HepG2 (cell line): ENCODE measurements around the gene SPOPL. TPM values are rescaled to one million over a fixed set of nuclear protein-coding genes. Genes with fewer than 3 reads are reported as not detected.

Source experiments
- ATRX ChIP-seq: sonication (generic); formaldehyde crosslinking; IDR thresholded peaks from 2 replicates; pipeline ENCODE4 v1.4.0; 2020; ENCODE audit warnings: missing genetic modification reagents, borderline replicate concordance
- CHD2 ChIP-seq: IDR thresholded peaks from 2 replicates; pipeline ENCODE4 v1.6.1; 2011; ENCODE audit warnings: low read depth, low read length, improper control_type of control experiment
- ELF4 ChIP-seq: sonication (generic); formaldehyde crosslinking; IDR thresholded peaks from 2 replicates; pipeline ENCODE4 v1.5.0; 2020; ENCODE audit warnings: missing genetic modification reagents, mild to moderate bottlenecking, moderate library complexity, borderline replicate concordance
- ERF ChIP-seq: IDR thresholded peaks from 2 replicates; pipeline ENCODE4 v1.6.1; 2018; ENCODE audit warnings: missing biosample characterization, missing genetic modification reagents
- HHEX ChIP-seq: IDR thresholded peaks from 2 replicates; pipeline ENCODE4 v1.6.1; 2016; ENCODE audit warnings: control low read depth
- HMG20A ChIP-seq: IDR thresholded peaks from 2 replicates; pipeline ENCODE4 v1.6.1; 2016; ENCODE audit warnings: borderline replicate concordance
- IKZF4 ChIP-seq: sonication (generic); formaldehyde crosslinking; IDR thresholded peaks from 2 replicates; pipeline ENCODE4 v1.5.1; 2020; ENCODE audit warnings: borderline replicate concordance, mild to moderate bottlenecking, low read depth, missing genetic modification reagents; ENCODE audit errors: not compliant biosample characterization
- KAT8 ChIP-seq: IDR thresholded peaks from 2 replicates; pipeline ENCODE4 v1.6.1; 2016; ENCODE audit warnings: missing genetic modification reagents, missing compliant biosample characterization
- MAZ ChIP-seq, 2 experiments: sonication (generic) in 1 of 2; formaldehyde crosslinking in 1 of 2; IDR thresholded peaks; 2 replicates each; pipeline versions ENCODE4 v1.5.0 to v1.6.1; 2012 to 2020; ENCODE audit warnings: low read depth in 2 of 2, mild to moderate bottlenecking in 2 of 2, borderline replicate concordance in 1 of 2, improper control_type of control experiment in 1 of 2, low read length in 1 of 2, missing genetic modification reagents in 1 of 2, moderate library complexity in 1 of 2
- PCBP1 ChIP-seq: fragments of 200-400 bp; formaldehyde crosslinking; IDR thresholded peaks from 2 replicates; pipeline ENCODE4 v1.6.1; 2017; ENCODE audit warnings: mild to moderate bottlenecking, low read depth, low read length, borderline replicate concordance
- REPIN1 ChIP-seq: sonication (generic); formaldehyde crosslinking; IDR thresholded peaks from 2 replicates; pipeline ENCODE4 v1.8.0; 2022; ENCODE audit warnings: missing genetic modification reagents, low read depth, mild to moderate bottlenecking, borderline replicate concordance
- RFXAP ChIP-seq: sonication (generic); formaldehyde crosslinking; IDR thresholded peaks from 2 replicates; pipeline ENCODE4 v1.4.0; 2020; ENCODE audit warnings: missing genetic modification reagents, borderline replicate concordance
- SIX4 ChIP-seq: sonication (generic); formaldehyde crosslinking; IDR thresholded peaks from 2 replicates; pipeline ENCODE4 v1.4.0; 2020; ENCODE audit warnings: missing genetic modification reagents
- SP5 ChIP-seq: IDR thresholded peaks from 2 replicates; pipeline ENCODE4 v1.6.1; 2016; ENCODE audit warnings: low read depth, borderline replicate concordance
- TBP ChIP-seq: sonication (generic); formaldehyde crosslinking; IDR thresholded peaks from 2 replicates; pipeline ENCODE4 v1.5.0; 2020; ENCODE audit warnings: missing genetic modification reagents
- ZNF10 ChIP-seq: sonication (generic); formaldehyde crosslinking; IDR thresholded peaks from 2 replicates; pipeline ENCODE4 v1.4.0; 2020; ENCODE audit warnings: mild to moderate bottlenecking, low read depth, missing genetic modification reagents, borderline replicate concordance
- ZNF317 ChIP-seq: sonication (generic); formaldehyde crosslinking; IDR thresholded peaks from 2 replicates; pipeline ENCODE4 v1.5.0; 2020; ENCODE audit warnings: mild to moderate bottlenecking, missing genetic modification reagents
- ZNF382 ChIP-seq: sonication (generic); formaldehyde crosslinking; IDR thresholded peaks from 2 replicates; pipeline ENCODE4 v1.5.0; 2020; ENCODE audit warnings: missing genetic modification reagents, mild to moderate bottlenecking, borderline replicate concordance
- ZNF432 ChIP-seq: sonication (generic); formaldehyde crosslinking; IDR thresholded peaks from 2 replicates; pipeline ENCODE4 v1.5.0; 2020; ENCODE audit warnings: missing genetic modification reagents, mild to moderate bottlenecking, borderline replicate concordance
- ZNF703 ChIP-seq: sonication (generic); formaldehyde crosslinking; IDR thresholded peaks from 2 replicates; pipeline ENCODE4 v1.5.1; 2020; ENCODE audit warnings: missing genetic modification reagents, mild to moderate bottlenecking, moderate library complexity, borderline replicate concordance
- polyA plus RNA-seq, 8 experiments: library from polyadenylated mRNA; depleted of rRNA in 3 of 8; stranded (reverse) in 7 of 8; unstranded in 1 of 8; fragments of >200 nt; fragmentation: Illumina TruSeq in 4 of 8; extraction: Trizol in 4 of 8; gene quantifications; 2 replicates each; pipeline versions ENCODE4 v1.2.1 to v1.2.3, GENCODE V29; 2011 to 2016; ENCODE audit warnings: low read depth in 4 of 8, missing spikeins in 1 of 8, mixed read lengths in 1 of 8; ENCODE audit not compliant: insufficient read depth in 1 of 8
- total RNA-seq, 5 experiments: library from RNA; depleted of rRNA; stranded (reverse); fragments of >200 nt; fragmentation: Illumina TruSeq; extraction: Trizol; gene quantifications; 2 replicates each; pipeline ENCODE4 v1.2.3, GENCODE V29; 2016; ENCODE audit warnings: low read depth in 1 of 5
- TF ChIP-seq, protein P1 (sequence below): sonication (generic); formaldehyde crosslinking; IDR thresholded peaks from 2 replicates; pipeline ENCODE4 v1.5.0; 2020; ENCODE audit warnings: missing genetic modification reagents
- TF ChIP-seq, protein P2 (sequence below), 2 experiments: fragments of 450-650 bp in 1 of 2; sonication (generic) in 1 of 2; formaldehyde crosslinking; IDR thresholded peaks; 2 replicates each; pipeline versions ENCODE4 v1.5.0 to v1.8.0; 2020 to 2022; ENCODE audit warnings: mild to moderate bottlenecking in 1 of 2, missing genetic modification reagents in 1 of 2
- TF ChIP-seq, protein P3 (sequence below): IDR thresholded peaks from 2 replicates; pipeline ENCODE4 v1.6.1; 2018; ENCODE audit warnings: missing genetic modification reagents
- TF ChIP-seq, protein P4 (sequence below): IDR thresholded peaks from 2 replicates; pipeline ENCODE4 v1.6.1; 2016; ENCODE audit warnings: missing compliant biosample characterization, missing genetic modification reagents, borderline replicate concordance

SPOPL gene
- total and polyA plus RNA-seq, 2 of the 13 experiments (the other 11 are each of a cell fraction or from before 2014, with no cell fraction given): 12.6 to 51.6 TPM

DNA sequence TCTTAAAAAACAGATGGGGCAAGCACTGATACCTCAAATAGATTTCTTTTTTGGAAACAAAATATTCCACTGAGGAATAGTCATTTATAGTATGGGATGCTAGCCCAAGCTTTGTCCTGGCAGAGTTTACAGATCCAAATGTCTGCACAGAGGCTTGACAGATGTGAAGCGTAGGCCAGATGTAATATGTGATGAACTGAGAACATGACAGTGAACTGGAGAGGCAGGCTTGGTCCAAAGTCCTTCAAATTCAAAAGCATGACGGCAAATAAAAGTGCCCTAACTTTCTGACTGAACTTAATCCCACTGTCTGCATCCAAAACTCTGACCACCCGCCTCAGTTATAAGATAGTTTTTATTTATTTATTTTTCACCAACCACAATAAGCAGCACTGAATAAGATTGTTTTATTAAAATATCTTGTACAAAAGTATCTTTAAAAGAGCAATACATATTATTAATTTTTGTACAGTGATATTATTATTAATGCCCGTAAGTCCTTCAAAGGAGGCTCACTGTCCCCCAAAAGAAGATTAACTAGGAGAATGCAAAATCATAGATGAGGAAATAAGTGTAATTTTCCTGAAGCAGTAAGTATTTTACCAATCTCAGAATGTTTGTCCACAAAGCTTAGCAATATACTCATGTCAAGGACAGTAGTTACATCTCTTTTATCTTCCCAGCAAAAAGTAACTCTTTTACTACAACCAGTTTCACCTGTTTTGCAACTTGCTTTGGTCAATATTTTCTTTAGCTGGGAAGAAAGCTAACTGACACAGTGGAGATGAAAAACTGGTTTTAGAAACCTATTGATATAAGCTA, 10.7 kb upstream of the SPOPL start (continued):
- TF ChIP-seq ATRX (CRISPR knock-in tag) (no peak), HMG20A (CRISPR knock-in tag) (peak; percentile 100), PCBP1 (no peak), TBP (CRISPR knock-in tag) (no peak), KAT8 (CRISPR knock-in tag) (peak; percentile 85), ZNF10 (CRISPR knock-in tag) (no peak), RFXAP (no peak), ERF (CRISPR knock-in tag) (peak; percentile 78), ZNF382 (no peak), ZNF317 (peak; percentile 60), CHD2 (no peak), HHEX (peak; percentile 93), MAZ (IDR thresholded peaks at IDR 0.05; ENCODE audit: borderline replicate concordance, low read depth, low read length) (no peak), MAZ (CRISPR knock-in tag; IDR thresholded peaks at IDR 0.05; ENCODE audit: low read depth) (peak; percentile 75), SP5 (CRISPR knock-in tag) (peak; percentile 49; the same call in 1 of the 2 replicates), SIX4 (CRISPR knock-in tag) (peak; percentile 51; the same call in 1 of the 2 replicates), IKZF4 (CRISPR knock-in tag) (no peak), ZNF703 (CRISPR knock-in tag) (peak; percentile 79), REPIN1 (CRISPR knock-in tag) (peak; percentile 53; the same call in 1 of the 2 replicates), ELF4 (CRISPR knock-in tag) (peak; percentile 72), ZNF432 (CRISPR knock-in tag) (no peak)
- TF ChIP-seq, protein P1, sequence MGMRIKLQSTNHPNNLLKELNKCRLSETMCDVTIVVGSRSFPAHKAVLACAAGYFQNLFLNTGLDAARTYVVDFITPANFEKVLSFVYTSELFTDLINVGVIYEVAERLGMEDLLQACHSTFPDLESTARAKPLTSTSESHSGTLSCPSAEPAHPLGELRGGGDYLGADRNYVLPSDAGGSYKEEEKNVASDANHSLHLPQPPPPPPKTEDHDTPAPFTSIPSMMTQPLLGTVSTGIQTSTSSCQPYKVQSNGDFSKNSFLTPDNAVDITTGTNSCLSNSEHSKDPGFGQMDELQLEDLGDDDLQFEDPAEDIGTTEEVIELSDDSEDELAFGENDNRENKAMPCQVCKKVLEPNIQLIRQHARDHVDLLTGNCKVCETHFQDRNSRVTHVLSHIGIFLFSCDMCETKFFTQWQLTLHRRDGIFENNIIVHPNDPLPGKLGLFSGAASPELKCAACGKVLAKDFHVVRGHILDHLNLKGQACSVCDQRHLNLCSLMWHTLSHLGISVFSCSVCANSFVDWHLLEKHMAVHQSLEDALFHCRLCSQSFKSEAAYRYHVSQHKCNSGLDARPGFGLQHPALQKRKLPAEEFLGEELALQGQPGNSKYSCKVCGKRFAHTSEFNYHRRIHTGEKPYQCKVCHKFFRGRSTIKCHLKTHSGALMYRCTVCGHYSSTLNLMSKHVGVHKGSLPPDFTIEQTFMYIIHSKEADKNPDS (CRISPR knock-in tag): peak; percentile 89; the same call in 1 of the 2 replicates
- TF ChIP-seq, protein P2, sequence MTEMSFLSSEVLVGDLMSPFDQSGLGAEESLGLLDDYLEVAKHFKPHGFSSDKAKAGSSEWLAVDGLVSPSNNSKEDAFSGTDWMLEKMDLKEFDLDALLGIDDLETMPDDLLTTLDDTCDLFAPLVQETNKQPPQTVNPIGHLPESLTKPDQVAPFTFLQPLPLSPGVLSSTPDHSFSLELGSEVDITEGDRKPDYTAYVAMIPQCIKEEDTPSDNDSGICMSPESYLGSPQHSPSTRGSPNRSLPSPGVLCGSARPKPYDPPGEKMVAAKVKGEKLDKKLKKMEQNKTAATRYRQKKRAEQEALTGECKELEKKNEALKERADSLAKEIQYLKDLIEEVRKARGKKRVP (CRISPR knock-in tag; IDR thresholded peaks at IDR 0.05): peak in 1 of 2 experiments; percentile 80; a peak in 2 of 4 replicates
- TF ChIP-seq, protein P3, sequence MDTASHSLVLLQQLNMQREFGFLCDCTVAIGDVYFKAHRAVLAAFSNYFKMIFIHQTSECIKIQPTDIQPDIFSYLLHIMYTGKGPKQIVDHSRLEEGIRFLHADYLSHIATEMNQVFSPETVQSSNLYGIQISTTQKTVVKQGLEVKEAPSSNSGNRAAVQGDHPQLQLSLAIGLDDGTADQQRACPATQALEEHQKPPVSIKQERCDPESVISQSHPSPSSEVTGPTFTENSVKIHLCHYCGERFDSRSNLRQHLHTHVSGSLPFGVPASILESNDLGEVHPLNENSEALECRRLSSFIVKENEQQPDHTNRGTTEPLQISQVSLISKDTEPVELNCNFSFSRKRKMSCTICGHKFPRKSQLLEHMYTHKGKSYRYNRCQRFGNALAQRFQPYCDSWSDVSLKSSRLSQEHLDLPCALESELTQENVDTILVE (CRISPR knock-in tag): peak; percentile 68; the same call in 1 of the 2 replicates
- TF ChIP-seq, protein P4, sequence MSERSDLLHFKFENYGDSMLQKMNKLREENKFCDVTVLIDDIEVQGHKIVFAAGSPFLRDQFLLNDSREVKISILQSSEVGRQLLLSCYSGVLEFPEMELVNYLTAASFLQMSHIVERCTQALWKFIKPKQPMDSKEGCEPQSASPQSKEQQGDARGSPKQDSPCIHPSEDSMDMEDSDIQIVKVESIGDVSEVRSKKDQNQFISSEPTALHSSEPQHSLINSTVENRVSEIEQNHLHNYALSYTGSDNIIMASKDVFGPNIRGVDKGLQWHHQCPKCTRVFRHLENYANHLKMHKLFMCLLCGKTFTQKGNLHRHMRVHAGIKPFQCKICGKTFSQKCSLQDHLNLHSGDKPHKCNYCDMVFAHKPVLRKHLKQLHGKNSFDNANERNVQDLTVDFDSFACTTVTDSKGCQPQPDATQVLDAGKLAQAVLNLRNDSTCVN: peak; percentile 96
